SK-N-DZ (cell line): ENCODE results near the gene RBMS1.

Source experiments
- DNase-seq: peaks from one replicate; pipeline ENCODE4 v3.0.0-alpha.2; 2015; ENCODE audit warnings: low spot score

Gene RBMS1

GRCh38 chr2:160411167-160411566, 82.4 kb downstream of the RBMS1 start:
- no peak for DNase-seq

GRCh38 chr2:160409480-160409879, 84.1 kb downstream of the RBMS1 start:
- no peak for DNase-seq

- DNase-seq = peak; percentile 35
These were observed 84.7 kb downstream of the RBMS1 start for GRCh38 chr2:160408959-160409291.

- peak; percentile 41 for DNase-seq
These were observed 85.2 kb downstream of the RBMS1 start for GRCh38 chr2:160408173-160408958.

- DNase-seq = peak; percentile 54
These were observed 86.0 kb downstream of the RBMS1 start for GRCh38 chr2:160407393-160408172.

- peak; percentile 67 for DNase-seq
These were observed 86.8 kb downstream of the RBMS1 start for GRCh38 chr2:160406591-160407392.

- no peak for DNase-seq
These were observed 88.3 kb downstream of the RBMS1 start for GRCh38 chr2:160405077-160405867.

- no peak for DNase-seq
These were observed 90.3 kb downstream of the RBMS1 start for GRCh38 chr2:160402997-160403979.

- DNase-seq = no peak
These were observed 91.1 kb downstream of the RBMS1 start for GRCh38 chr2:160402501-160402900.

- DNase-seq = no peak
These were observed 91.7 kb downstream of the RBMS1 start for GRCh38 chr2:160401895-160402294.

- DNase-seq = no peak
These were observed 93.7 kb downstream of the RBMS1 start for GRCh38 chr2:160399880-160400279.

- no peak for DNase-seq
These were observed 96.1 kb downstream of the RBMS1 start for GRCh38 chr2:160397530-160397865.

- no peak for DNase-seq
These were observed 99.5 kb downstream of the RBMS1 start for GRCh38 chr2:160394153-160394552.

- no peak for DNase-seq
These were observed 101.4 kb downstream of the RBMS1 start for GRCh38 chr2:160392201-160392600.

GRCh38 chr2:160390544-160391455, 102.8 kb downstream of the RBMS1 start:
- DNase-seq = no peak

- DNase-seq = peak; percentile 45
These were observed 103.7 kb downstream of the RBMS1 start for GRCh38 chr2:160389875-160390274.

- DNase-seq = no peak
These were observed 104.9 kb downstream of the RBMS1 start for GRCh38 chr2:160388464-160389263.

- DNase-seq = no peak
These were observed 105.9 kb downstream of the RBMS1 start for GRCh38 chr2:160387558-160388262.
